ENCODE data around the gene ADAMTS17.

The ADAMTS17 gene

GRCh38 chr15:100017140-100017539 lies 324.6 kb downstream of the ADAMTS17 start:
- H4K20me1 ChIP-seq (ENCODE audit: control insufficient read depth, insufficient read depth, low read depth, low read length), result no peaks in the 10 kb centered on the region
- H3K79me2 ChIP-seq (ENCODE audit: control insufficient read depth, low read length), result no peaks in the 10 kb centered on the region
- H3K4me2 ChIP-seq (ENCODE audit: low read length), result no peak overlapping the region
- TF ChIP-seq EZH2phosphoT487 (IDR thresholded peaks at IDR 0.05; ENCODE audit: borderline replicate concordance, low read length), result no peak
- no peak for TF ChIP-seq CTCF (IDR thresholded peaks at IDR 0.05; ENCODE audit: low read depth, low read length, poor library complexity, severe bottlenecking)
- no peaks in the 10 kb centered on the region for H3K36me3 ChIP-seq (ENCODE audit: control insufficient read depth, low read length)
- H3K4me3 ChIP-seq (ENCODE audit: low read length), result no peak overlapping the region
- H3K27me3 ChIP-seq (ENCODE audit: control insufficient read depth, low read length), result no peaks in the 10 kb centered on the region
- no peak overlapping the region for H3K27ac ChIP-seq (ENCODE audit: low read depth, low read length)
- no peaks in the 10 kb centered on the region for H3F3A ChIP-seq (ENCODE audit: control insufficient read depth, insufficient read depth)
- H3K9me3 ChIP-seq (ENCODE audit: control insufficient read depth, insufficient read depth, low read length), result no peaks in the 10 kb centered on the region
- H3K9me2 ChIP-seq (replicated peaks; ENCODE audit: control insufficient read depth, low read length), result no peaks in the 10 kb centered on the region
- no peaks in the 10 kb centered on the region for H3K4me1 ChIP-seq (ENCODE audit: control insufficient read depth, low read length)

- H3K79me2 ChIP-seq (ENCODE audit: control insufficient read depth, low read length), result no peaks in the 10 kb centered on the region
- H3K4me2 ChIP-seq (ENCODE audit: low read length), result no peak overlapping the region
- no peaks in the 10 kb centered on the region for H3F3A ChIP-seq (ENCODE audit: control insufficient read depth, insufficient read depth)
- no peaks in the 10 kb centered on the region for H3K4me1 ChIP-seq (ENCODE audit: control insufficient read depth, low read length)
- no peaks in the 10 kb centered on the region for H4K20me1 ChIP-seq (ENCODE audit: control insufficient read depth, insufficient read depth, low read depth, low read length)
- H3K36me3 ChIP-seq (ENCODE audit: control insufficient read depth, low read length), result no peaks in the 10 kb centered on the region
- no peak for TF ChIP-seq CTCF (IDR thresholded peaks at IDR 0.05; ENCODE audit: low read depth, low read length, poor library complexity, severe bottlenecking)
- no peak for TF ChIP-seq EZH2phosphoT487 (IDR thresholded peaks at IDR 0.05; ENCODE audit: borderline replicate concordance, low read length)
- H3K4me3 ChIP-seq (ENCODE audit: low read length), result no peak overlapping the region
- no peaks in the 10 kb centered on the region for H3K9me3 ChIP-seq (ENCODE audit: control insufficient read depth, insufficient read depth, low read length)
- H3K27me3 ChIP-seq (ENCODE audit: control insufficient read depth, low read length), result no peaks in the 10 kb centered on the region
- H3K27ac ChIP-seq (ENCODE audit: low read depth, low read length), result no peak overlapping the region
- no peaks in the 10 kb centered on the region for H3K9me2 ChIP-seq (replicated peaks; ENCODE audit: control insufficient read depth, low read length)
Observed at GRCh38 chr15:100016632-100017031, 325.1 kb downstream of the ADAMTS17 start.

GRCh38 chr15:100011235-100011634 lies 330.5 kb downstream of the ADAMTS17 start:
- H4K20me1 ChIP-seq (ENCODE audit: control insufficient read depth, insufficient read depth, low read depth, low read length), result no peaks in the 10 kb centered on the region
- TF ChIP-seq EZH2phosphoT487 (IDR thresholded peaks at IDR 0.05; ENCODE audit: borderline replicate concordance, low read length) (no peak), CTCF (IDR thresholded peaks at IDR 0.05; ENCODE audit: low read depth, low read length, poor library complexity, severe bottlenecking) (no peak)
- H3K9me3 ChIP-seq (ENCODE audit: control insufficient read depth, insufficient read depth, low read length), result no peaks in the 10 kb centered on the region
- H3K4me3 ChIP-seq (ENCODE audit: low read length), result no peak overlapping the region
- no peaks in the 10 kb centered on the region for H3K9me2 ChIP-seq (replicated peaks; ENCODE audit: control insufficient read depth, low read length)
- H3K79me2 ChIP-seq (ENCODE audit: control insufficient read depth, low read length), result no peaks in the 10 kb centered on the region
- H3K27ac ChIP-seq (ENCODE audit: low read depth, low read length), result no peak overlapping the region
- H3K36me3 ChIP-seq (ENCODE audit: control insufficient read depth, low read length), result no peaks in the 10 kb centered on the region
- no peaks in the 10 kb centered on the region for H3K4me1 ChIP-seq (ENCODE audit: control insufficient read depth, low read length)
- no peaks in the 10 kb centered on the region for H3F3A ChIP-seq (ENCODE audit: control insufficient read depth, insufficient read depth)
- H3K4me2 ChIP-seq (ENCODE audit: low read length), result no peak overlapping the region
- no peaks in the 10 kb centered on the region for H3K27me3 ChIP-seq (ENCODE audit: control insufficient read depth, low read length)

GRCh38 chr15:100009372-100009771 lies 332.4 kb downstream of the ADAMTS17 start:
- no peaks in the 10 kb centered on the region for H3K9me3 ChIP-seq (ENCODE audit: control insufficient read depth, insufficient read depth, low read length)

More at GRCh38 chr15:100009372-100009771, 332.4 kb downstream of the ADAMTS17 start:
- no peaks in the 10 kb centered on the region for H3K27me3 ChIP-seq (ENCODE audit: control insufficient read depth, low read length)
- no peaks in the 10 kb centered on the region for H3K9me2 ChIP-seq (replicated peaks; ENCODE audit: control insufficient read depth, low read length)
- H3K79me2 ChIP-seq (ENCODE audit: control insufficient read depth, low read length), result no peaks in the 10 kb centered on the region
- H3K4me1 ChIP-seq (ENCODE audit: control insufficient read depth, low read length), result no peaks in the 10 kb centered on the region
- H4K20me1 ChIP-seq (ENCODE audit: control insufficient read depth, insufficient read depth, low read depth, low read length), result no peaks in the 10 kb centered on the region
- no peaks in the 10 kb centered on the region for H3K36me3 ChIP-seq (ENCODE audit: control insufficient read depth, low read length)
- no peak overlapping the region for H3K27ac ChIP-seq (ENCODE audit: low read depth, low read length)
- H3F3A ChIP-seq (ENCODE audit: control insufficient read depth, insufficient read depth), result no peaks in the 10 kb centered on the region
- no peak for TF ChIP-seq CTCF (IDR thresholded peaks at IDR 0.05; ENCODE audit: low read depth, low read length, poor library complexity, severe bottlenecking)
- no peak for TF ChIP-seq EZH2phosphoT487 (IDR thresholded peaks at IDR 0.05; ENCODE audit: borderline replicate concordance, low read length)
- no peak overlapping the region for H3K4me2 ChIP-seq (ENCODE audit: low read length)
- no peak overlapping the region for H3K4me3 ChIP-seq (ENCODE audit: low read length)

Data from DOHH2 (cell line).